ENCODE measurements around the gene HAUS8.
"Not testable (repeated sequence)": the region's sequence is repeated elsewhere in the genome, so short reads cannot be mapped to it uniquely, and the experiment has no call there.

Gene HAUS8

GRCh38 chr19:17031741-17032140 is 43.5 kb downstream of the HAUS8 start:
- no peak for DNase-seq

DNA sequence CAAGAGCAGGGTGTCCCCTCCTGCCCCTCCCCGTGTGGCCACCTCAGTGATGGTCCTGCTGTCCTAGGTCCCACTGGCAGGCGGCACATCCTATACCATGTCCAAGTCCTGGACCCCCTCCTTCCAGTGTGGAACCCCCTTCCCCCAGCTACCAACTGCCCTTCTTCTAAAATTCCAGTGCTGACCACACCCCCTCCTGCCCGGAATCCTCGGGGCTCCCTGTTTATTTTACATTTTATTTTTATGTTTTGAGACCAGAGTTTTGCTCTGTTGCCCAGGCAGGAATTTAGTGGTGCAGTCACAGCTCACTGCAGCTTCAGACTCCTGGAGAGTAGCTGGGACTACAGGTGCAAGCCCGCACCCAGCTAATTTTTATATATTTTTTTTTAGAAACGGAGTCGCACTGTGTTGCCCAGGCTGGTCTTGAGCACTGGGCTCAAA is 47.7 kb downstream of the HAUS8 start:
- DNase-seq = no peak

DNA sequence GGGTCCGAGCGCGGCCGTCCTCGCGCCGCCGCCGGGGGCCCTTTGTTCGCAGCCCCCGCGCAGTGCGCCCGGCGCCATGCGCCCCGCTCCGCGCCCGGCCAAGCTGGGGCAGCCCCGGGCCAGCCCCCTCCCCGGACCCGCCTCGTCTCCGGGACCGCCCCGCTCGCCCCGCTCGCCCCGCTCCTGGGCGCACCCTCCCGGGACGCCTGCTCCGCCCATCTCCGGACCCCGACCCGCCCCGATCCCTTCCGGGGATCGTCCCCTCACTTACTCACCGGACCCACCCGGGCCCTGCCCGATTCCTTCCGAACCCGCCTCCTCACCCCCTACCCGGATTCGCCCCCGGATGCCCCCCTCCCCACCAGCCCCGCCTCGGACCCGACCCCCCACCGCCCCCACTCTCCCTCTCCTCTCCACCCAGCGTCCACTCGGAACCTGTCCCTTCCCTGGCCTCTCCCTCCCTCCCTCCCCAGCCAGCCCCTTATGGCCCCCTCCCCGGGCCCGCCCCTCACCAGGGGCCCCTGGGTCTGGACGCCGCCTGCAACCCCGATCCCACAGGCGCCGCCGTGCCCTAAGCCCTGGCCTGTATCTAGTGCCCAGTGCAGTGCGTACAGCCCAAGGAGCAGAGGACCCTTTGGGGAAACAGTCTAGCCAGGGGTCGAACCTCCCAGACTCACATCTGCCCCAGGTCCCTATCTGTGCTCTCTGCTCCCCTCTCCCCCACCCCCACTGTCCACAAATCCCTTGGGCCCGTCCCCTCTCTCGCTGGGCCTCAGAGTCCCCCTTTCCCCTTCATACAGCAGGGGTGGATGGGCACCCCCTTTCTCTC is 48.3 kb downstream of the HAUS8 start, which contains the start of gene CPAMD8:
Gene CPAMD8, minus strand, starts transcription at position 105 of the 829 bp plus-strand sequence. CDS start 168 bp downstream, outside the sequence.
- DNase-seq = no peak

- DNase-seq = peak; percentile 44
These were observed 49.1 kb downstream of the HAUS8 start for GRCh38 chr19:17025991-17026658.

DNA sequence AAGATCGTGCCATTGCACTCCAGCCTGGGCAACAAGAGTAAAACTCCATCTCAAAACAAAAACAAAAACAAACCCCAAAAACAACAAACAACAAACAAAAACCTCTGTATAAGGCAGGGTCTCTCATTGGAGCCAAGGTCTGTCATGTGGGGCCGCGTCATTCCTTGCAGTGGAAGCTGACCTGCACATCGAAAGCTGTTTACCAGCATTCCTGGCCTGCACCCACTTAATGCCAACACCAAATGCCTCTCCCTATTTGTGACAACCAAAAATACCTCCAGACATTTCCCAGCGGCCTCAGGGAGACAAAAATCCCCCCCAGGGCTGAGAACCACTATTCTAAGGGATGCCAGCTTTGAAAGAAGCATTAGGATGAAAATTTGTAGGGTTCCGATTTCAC is 49.9 kb downstream of the HAUS8 start:
- DNase-seq = no peak

GRCh38 chr19:17024941-17025340 is 50.3 kb downstream of the HAUS8 start:
- not testable (repeated sequence) for DNase-seq

DNA sequence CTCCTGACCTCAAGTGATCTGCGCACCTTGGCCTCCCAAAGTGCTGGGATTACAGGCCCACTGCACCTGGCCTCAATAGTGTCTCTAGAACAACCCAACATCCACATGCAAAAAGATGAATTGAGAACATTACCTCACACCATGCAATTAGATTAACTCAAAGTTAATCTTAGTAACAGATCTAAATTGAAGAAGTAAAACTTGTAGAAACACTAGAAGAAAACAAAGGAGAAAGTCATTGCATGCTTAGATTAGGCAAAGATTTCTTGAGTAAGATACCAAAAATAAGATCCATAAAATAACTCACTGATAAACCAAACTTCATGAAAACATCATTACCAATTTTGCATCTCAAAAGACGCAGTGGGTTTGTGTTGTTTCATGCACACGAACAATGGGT is 51.4 kb downstream of the HAUS8 start:
- DNase-seq = peak; percentile 27

DNA sequence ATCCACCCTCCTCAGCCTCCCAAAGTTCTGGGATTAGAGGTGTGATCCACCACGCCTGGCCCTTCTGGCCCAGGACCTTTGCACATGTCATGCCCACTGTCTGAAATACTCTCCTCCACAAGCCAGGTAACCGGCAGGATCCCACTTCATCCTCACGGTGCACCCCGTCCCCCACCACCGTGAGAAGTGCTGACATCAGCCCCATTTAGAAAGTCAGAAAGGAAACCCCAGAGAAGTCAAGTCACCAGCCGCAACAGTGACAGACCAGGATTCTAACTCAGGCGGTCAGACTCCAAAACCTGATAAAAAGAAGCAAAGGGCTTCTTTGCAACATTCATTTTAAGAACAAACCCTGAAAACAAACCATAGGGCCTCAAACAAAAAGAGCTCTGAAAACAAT is 52.5 kb downstream of the HAUS8 start:
- no peak for DNase-seq

GRCh38 chr19:17021793-17022590 is 53.3 kb downstream of the HAUS8 start:
- peak; percentile 93 for DNase-seq

- DNase-seq = no peak
These were observed 53.9 kb downstream of the HAUS8 start for GRCh38 chr19:17021328-17021727.

DNA sequence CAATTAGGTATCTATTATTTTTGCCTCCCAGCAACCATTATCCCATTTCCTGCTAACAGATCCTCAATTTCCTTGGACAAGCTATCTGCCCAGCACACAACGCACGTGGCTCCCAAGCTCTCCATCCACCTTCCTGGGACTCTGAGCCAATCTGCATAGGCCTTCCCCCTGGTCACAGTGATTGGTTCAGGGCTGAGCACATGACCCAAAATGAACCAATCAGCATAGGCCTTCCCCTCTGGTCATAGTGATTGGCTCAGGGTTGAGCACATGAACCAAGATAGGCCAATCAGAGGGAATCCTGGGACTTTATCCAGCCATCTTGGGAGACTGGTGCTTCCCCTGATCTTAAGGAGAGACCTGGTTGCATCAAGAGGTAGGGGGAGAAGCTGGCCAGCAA is 54.4 kb downstream of the HAUS8 start:
- peak; percentile 36 for DNase-seq

DNA sequence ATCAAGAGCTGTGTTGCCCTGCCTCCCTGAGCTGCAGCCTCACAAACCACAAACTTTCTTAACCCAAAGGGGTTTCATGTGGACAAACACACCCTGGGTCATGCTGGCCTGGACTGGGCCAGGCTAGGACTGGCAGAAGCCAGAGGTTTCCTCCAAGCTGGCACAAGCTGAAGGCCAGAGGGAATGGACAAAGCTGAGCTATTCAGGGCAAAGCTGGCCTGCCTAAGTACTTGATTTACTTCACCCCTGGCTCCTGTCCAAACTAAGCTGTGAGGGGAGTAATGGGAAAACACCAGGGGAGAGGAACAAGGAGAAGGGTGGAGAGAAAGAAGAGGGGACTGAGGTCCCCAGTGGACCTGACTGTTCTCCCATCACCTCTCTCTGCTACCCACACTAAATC is 54.9 kb downstream of the HAUS8 start:
- DNase-seq = no peak

DNA sequence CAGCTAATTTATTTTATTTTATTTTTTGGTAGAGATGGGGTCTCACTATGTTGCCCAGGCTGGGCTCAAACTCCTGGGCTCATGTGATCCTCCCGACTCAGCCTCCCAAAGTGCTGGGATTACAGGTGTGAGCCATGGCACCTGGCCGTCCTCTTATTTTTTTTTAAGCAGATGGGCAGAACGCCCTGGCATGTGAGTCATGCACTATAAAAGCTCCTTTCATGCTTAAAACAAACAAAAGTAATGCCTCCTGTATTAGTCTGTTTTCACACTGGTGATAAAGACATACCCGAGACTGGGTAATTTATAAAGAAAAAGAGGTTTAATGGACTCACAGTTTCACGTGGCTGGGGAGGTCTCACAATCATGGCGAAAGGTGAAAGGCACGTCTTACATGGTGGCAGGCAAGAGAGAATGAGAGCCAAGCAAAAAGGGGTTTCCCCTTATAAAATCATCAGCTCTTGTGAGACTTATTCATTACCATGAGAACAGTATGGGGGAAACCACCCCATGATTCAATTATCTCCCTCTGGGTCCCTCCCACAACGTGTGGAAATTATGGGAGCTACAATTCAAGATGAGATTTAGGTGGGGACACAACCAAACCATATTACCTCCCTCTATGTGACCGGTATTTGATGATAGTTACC is 60.9 kb downstream of the HAUS8 start:
- DNase-seq = peak; percentile 81

DNA sequence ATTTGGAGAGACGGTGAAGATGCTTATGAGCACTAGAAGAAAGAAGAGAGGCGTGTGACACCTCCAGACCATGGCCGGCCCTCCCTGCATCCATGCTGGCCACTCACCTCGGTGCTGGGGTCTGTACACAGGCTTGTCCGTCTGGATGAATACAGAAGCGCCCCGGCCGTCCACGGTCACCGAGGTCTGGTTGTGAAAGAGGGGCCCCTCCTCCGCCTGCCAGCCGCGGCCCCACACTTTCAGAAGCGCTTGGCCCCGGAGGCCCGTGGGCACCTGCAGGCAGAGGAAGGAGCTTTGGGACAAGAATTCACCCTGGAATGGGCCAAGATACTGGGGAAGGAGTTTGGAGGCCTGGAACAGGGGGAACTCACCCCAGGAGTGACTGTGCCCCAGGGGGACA is 63.8 kb downstream of the HAUS8 start:
- no peak for DNase-seq

- DNase-seq = no peak
These were observed 68.7 kb downstream of the HAUS8 start for GRCh38 chr19:17006579-17006978.

- no peak for DNase-seq
These were observed 70.3 kb downstream of the HAUS8 start for GRCh38 chr19:17005000-17005399.

GRCh38 chr19:17004386-17004785 is 70.9 kb downstream of the HAUS8 start:
- no peak for DNase-seq

- DNase-seq = no peak
These were observed 72.8 kb downstream of the HAUS8 start for GRCh38 chr19:17002455-17002854.

GRCh38 chr19:17001603-17002183 is 73.6 kb downstream of the HAUS8 start:
- no peak for DNase-seq

All from inflammatory macrophage treated with lipopolysaccharide for 4 hours (primary cell).